Activated CD4-positive, alpha-beta T cell treated with anti-CD3 and anti-CD28 coated beads for 36 hours (primary cell): ENCODE data around the gene MAPK8IP3. TPM values are rescaled to one million over a fixed set of nuclear protein-coding genes. Genes with fewer than 3 reads are reported as not detected.
A peak's percentile ranks its signal among the peaks of the same experiment; 100 is the strongest.

Experiments
- ATAC-seq: fragments of 200-7000 bp; cut with Tn5 transposase; one replicate; pipeline ENCODE4 v1.10.0; 2021; ENCODE audit warnings: mild to moderate bottlenecking, moderate library complexity
- CTCF ChIA-PET: fragments of 350-600 bp; sonication (Branson Sonifier 250); formaldehyde crosslinking; loops from one replicate; lab custom pipeline; 2021; ENCODE audit warnings: antibody characterized with exemption; lab: Charles Lee
- POLR2A ChIA-PET: fragments of 350-600 bp; sonication (Branson Sonifier 250); formaldehyde crosslinking; loops from one replicate; lab custom pipeline; 2021; ENCODE audit warnings: antibody characterized with exemption, inconsistent platforms; lab: Charles Lee
- DNase-seq: peaks from one replicate; pipeline ENCODE4 v3.0.0-alpha.2; 2020
- H3K27ac Mint-ChIP-seq: one replicate; pipeline ENCODE4 v1.8.0; 2021; ENCODE audit warnings: mixed read lengths
- H3K27me3 Mint-ChIP-seq: one replicate; pipeline ENCODE4 v1.8.0; 2021; ENCODE audit warnings: mixed read lengths
- H3K36me3 Mint-ChIP-seq: one replicate; pipeline ENCODE4 v1.8.0; 2021; ENCODE audit warnings: low read depth, mixed read lengths
- H3K4me1 Mint-ChIP-seq: one replicate; pipeline ENCODE4 v1.8.0; 2021; ENCODE audit warnings: mixed read lengths
- H3K4me3 Mint-ChIP-seq: one replicate; pipeline ENCODE4 v1.8.0; 2021; ENCODE audit warnings: mild to moderate bottlenecking, moderate library complexity, mixed read lengths
- H3K9me3 Mint-ChIP-seq: one replicate; pipeline ENCODE4 v1.8.0; 2021; ENCODE audit warnings: low read depth, mixed read lengths
- intact Hi-C, 2 experiments: fragments of 100-400 bp; cut with DNase I in 1 of 2; cut with micrococcal nuclease in 1 of 2; formaldehyde crosslinking; loops; one replicate each; pipeline versions ENCODE4 v1.14.2 to v1.15.1; 2022 to 2024; cut with DNase I, micrococcal nuclease
- total RNA-seq, 2 experiments: library from RNA; stranded (reverse); gene quantifications; one replicate each; pipeline ENCODE4 v1.2.3, GENCODE V29; 2021

Gene MAPK8IP3
- total RNA-seq, 2 experiments from 2014 or later, result 56.7 to 57.6 TPM

GRCh38 chr16:1680361-1680760 lies 25.6 kb upstream of the MAPK8IP3 start:
- ChIA-PET POLR2A (no interaction called here), CTCF (interaction anchor here (1.1 kb wide), 1 partner anchor 25 kb away, joined by 4 read pairs; the partner anchor contains the start of gene MAPK8IP3)
- H3K27me3 Mint-ChIP-seq, result no peaks in the 10 kb centered on the region
- ATAC-seq (no peak), DNase-seq (no peak)
- H3K36me3 Mint-ChIP-seq, result peaks cover 21% of the 10 kb centered on the region
- H3K27ac Mint-ChIP-seq, result no peak overlapping the region
- H3K9me3 Mint-ChIP-seq, result no peaks in the 10 kb centered on the region
- intact Hi-C loops, result no loop called here
- peaks cover 26% of the 10 kb centered on the region for H3K4me1 Mint-ChIP-seq
- peak overlapping the region; percentile 6 for H3K4me3 Mint-ChIP-seq

- peaks cover 26% of the 10 kb centered on the region for H3K4me1 Mint-ChIP-seq
- CTCF ChIA-PET, result interaction anchor here (1.1 kb wide), 1 partner anchor 25 kb away, joined by 4 read pairs; the partner anchor contains the start of gene MAPK8IP3
- peaks cover 26% of the 10 kb centered on the region for H3K36me3 Mint-ChIP-seq
- H3K4me3 Mint-ChIP-seq, result no peak overlapping the region
- ATAC-seq (no peak), DNase-seq (no peak)
- H3K27ac Mint-ChIP-seq, result no peak overlapping the region
- intact Hi-C loops, result no loop called here
- POLR2A ChIA-PET, result no interaction called here
- H3K27me3 Mint-ChIP-seq, result no peaks in the 10 kb centered on the region
- H3K9me3 Mint-ChIP-seq, result no peaks in the 10 kb centered on the region
Measured at GRCh38 chr16:1681032-1681431, 25.0 kb upstream of the MAPK8IP3 start.

GRCh38 chr16:1687427-1688316 lies 18.3 kb upstream of the MAPK8IP3 start:
- no peak for ATAC-seq
- no peak overlapping the region for H3K4me3 Mint-ChIP-seq
- H3K4me1 Mint-ChIP-seq, result peaks cover 10% of the 10 kb centered on the region
- CTCF ChIA-PET, result interaction anchor here (0.7 kb wide), 1 partner anchor 19 kb away, joined by 4 read pairs; the partner anchor contains the start of gene MAPK8IP3
- peaks cover 47% of the 10 kb centered on the region for H3K36me3 Mint-ChIP-seq
- H3K27ac Mint-ChIP-seq, result no peak overlapping the region
- intact Hi-C loops, result no loop called here
- H3K27me3 Mint-ChIP-seq, result no peaks in the 10 kb centered on the region
- no peak for DNase-seq
- no peaks in the 10 kb centered on the region for H3K9me3 Mint-ChIP-seq
- POLR2A ChIA-PET, result interaction anchor here (0.7 kb wide), 1 partner anchor 58 kb away, joined by 3 read pairs; no protein-coding TSS in a partner anchor

DNA sequence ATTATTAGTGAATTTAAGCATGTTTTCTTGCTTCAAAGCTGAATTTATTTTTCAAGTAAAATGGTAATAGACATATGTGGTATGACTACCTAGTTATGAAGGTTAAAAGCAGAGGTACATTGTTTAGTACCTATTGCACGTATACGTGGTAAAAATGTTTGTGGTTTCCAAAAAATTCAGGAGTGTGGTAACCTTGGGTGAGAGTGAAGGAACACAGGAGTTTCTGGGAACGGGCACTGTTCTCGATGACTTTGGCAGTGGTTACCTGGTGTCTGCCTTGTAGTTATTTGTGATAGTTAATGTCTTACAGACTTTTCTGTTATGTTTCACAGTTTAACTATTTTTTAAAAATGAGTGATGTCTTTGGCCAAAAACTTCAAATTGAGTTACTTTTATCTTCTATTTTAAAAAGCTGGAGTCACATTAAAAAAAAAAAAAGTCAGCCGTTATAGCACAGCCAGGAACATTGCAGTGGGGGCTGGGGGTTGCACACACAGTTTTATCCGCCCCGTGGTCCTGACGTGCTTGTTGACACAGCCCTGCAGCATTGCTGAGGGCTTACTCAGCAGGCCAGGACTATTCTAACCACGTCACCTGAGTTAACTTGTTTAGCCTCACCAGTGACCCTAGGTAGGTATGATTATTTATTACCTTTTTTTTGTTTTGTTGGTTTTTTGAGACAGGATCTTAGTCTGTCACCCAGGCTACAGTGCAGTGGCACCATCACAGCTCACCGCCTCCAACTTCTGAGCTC lies 17.0 kb upstream of the MAPK8IP3 start:
- DNase-seq, result no peak
- Mint-ChIP-seq H3K36me3 (peaks cover 53% of the 10 kb centered on the region), H3K9me3 (no peaks in the 10 kb centered on the region), H3K27me3 (no peaks in the 10 kb centered on the region), H3K4me3 (no peak overlapping the region), H3K4me1 (peaks cover 10% of the 10 kb centered on the region), H3K27ac (no peak overlapping the region)
- CTCF ChIA-PET, result no interaction called here
- intact Hi-C loops, result no loop called here
- no peak for ATAC-seq
- POLR2A ChIA-PET, result no interaction called here

GRCh38 chr16:1689853-1690252 lies 16.1 kb upstream of the MAPK8IP3 start:
- ATAC-seq, result no peak
- Mint-ChIP-seq H3K4me1 (peaks cover 10% of the 10 kb centered on the region), H3K4me3 (no peak overlapping the region), H3K27me3 (no peaks in the 10 kb centered on the region), H3K27ac (no peak overlapping the region), H3K9me3 (no peaks in the 10 kb centered on the region), H3K36me3 (peaks cover 60% of the 10 kb centered on the region)
- intact Hi-C loops, result no loop called here
- CTCF ChIA-PET, result no interaction called here
- DNase-seq, result no peak
- POLR2A ChIA-PET, result no interaction called here

DNA sequence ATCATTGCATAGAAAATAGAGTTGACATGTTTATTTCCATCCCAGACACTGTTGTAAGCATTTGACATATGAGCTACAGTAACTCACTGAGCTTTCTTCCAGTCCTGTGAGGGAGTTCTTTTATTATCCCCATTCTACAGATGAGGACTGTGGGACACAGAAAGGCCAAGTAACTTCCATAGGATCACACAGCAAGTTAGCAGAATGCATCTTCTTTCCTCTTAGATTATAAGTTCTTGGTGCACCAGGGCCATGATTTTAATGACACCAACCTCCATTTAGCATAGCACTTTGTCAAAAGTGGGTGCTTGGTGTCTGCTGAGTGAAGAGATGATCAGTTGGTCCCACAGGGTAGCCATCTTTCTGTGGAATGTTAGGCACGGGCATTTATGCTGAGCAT lies 15.2 kb upstream of the MAPK8IP3 start:
- ATAC-seq (no peak), DNase-seq (no peak)
- intact Hi-C loops, result no loop called here
- H3K27me3 Mint-ChIP-seq, result no peaks in the 10 kb centered on the region
- H3K36me3 Mint-ChIP-seq, result peaks cover 59% of the 10 kb centered on the region
- no peaks in the 10 kb centered on the region for H3K9me3 Mint-ChIP-seq
- CTCF ChIA-PET, result no interaction called here
- no peak overlapping the region for H3K27ac Mint-ChIP-seq
- H3K4me1 Mint-ChIP-seq, result peaks cover 10% of the 10 kb centered on the region
- H3K4me3 Mint-ChIP-seq, result no peak overlapping the region
- POLR2A ChIA-PET, result no interaction called here

DNA sequence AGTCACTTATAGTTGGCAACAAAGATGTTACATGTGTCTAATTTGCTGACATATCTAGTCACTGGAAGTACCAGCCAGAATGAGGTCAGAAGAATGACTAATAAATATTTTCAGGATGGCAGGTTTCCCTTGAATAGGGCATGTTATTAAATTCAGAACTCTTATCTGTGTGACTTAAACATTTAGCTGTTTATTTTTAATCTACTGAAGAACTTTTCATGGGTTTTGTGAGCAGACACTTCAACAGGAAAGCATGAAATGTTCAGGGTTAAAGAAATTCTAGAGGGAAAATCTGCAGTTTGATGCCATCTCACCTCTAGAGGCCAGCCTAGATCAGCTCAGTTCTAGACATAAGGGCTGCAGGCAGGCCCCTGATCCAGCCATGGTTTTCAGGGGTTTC lies 14.7 kb upstream of the MAPK8IP3 start:
- POLR2A ChIA-PET, result no interaction called here
- CTCF ChIA-PET, result no interaction called here
- H3K4me1 Mint-ChIP-seq, result peaks cover 10% of the 10 kb centered on the region
- H3K36me3 Mint-ChIP-seq, result peaks cover 61% of the 10 kb centered on the region
- H3K27me3 Mint-ChIP-seq, result no peaks in the 10 kb centered on the region
- H3K27ac Mint-ChIP-seq, result no peak overlapping the region
- H3K9me3 Mint-ChIP-seq, result no peaks in the 10 kb centered on the region
- H3K4me3 Mint-ChIP-seq, result no peak overlapping the region
- intact Hi-C loops, result no loop called here
- no peak for DNase-seq
- no peak for ATAC-seq

DNA sequence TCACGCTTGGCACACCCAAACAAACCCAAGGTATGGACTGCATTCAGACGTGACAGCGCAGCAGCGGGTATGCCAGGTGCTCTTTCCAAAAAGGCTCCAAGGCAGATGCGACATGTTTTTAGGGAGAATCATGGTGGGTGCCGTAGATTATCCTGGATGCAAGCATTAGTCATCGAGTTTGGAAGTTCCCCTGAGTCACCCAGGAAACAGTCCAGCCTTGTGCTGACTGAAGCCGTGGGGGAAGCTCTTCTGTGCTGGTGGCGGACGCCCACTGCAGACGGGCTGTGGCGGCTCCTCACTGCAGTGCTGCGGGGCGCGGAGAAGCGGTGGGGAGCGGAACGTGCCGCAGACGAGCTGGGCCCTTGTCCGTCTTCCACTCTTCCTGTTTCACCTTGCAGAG lies 14.0 kb upstream of the MAPK8IP3 start:
- H3K27me3 Mint-ChIP-seq, result no peaks in the 10 kb centered on the region
- no peak for ATAC-seq
- H3K4me1 Mint-ChIP-seq, result peaks cover 8% of the 10 kb centered on the region
- no peak for DNase-seq
- H3K27ac Mint-ChIP-seq, result no peak overlapping the region
- intact Hi-C loops, result no loop called here
- no peaks in the 10 kb centered on the region for H3K9me3 Mint-ChIP-seq
- no peak overlapping the region for H3K4me3 Mint-ChIP-seq
- peaks cover 64% of the 10 kb centered on the region for H3K36me3 Mint-ChIP-seq
- ChIA-PET CTCF (no interaction called here), POLR2A (no interaction called here)

DNA sequence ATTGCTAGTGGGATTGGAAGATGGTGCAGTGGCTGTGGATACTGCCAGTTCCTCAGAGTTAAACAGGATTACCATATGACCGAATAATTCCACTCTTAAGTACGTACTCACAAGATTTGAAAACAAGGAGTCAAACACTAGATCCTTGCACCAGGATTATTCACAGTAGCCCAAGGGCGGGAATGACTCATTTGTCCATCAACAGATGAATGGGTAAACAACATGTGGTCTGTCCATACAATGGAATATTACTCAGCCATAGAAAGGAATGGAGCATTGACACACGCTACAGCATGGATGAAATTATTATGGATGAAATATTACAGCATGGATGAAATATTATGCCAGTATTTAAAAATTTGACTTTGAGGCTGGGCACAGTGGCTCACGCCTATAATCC lies 9.1 kb upstream of the MAPK8IP3 start:
- Mint-ChIP-seq H3K4me3 (no peak overlapping the region), H3K4me1 (no peaks in the 10 kb centered on the region), H3K27ac (no peak overlapping the region), H3K27me3 (no peaks in the 10 kb centered on the region), H3K36me3 (peaks cover 70% of the 10 kb centered on the region), H3K9me3 (no peaks in the 10 kb centered on the region)
- ChIA-PET POLR2A (no interaction called here), CTCF (no interaction called here)
- DNase-seq (no peak), ATAC-seq (no peak)
- intact Hi-C loops, result no loop called here

- Mint-ChIP-seq H3K36me3 (peaks cover 60% of the 10 kb centered on the region), H3K4me1 (no peaks in the 10 kb centered on the region), H3K27me3 (no peaks in the 10 kb centered on the region), H3K4me3 (no peak overlapping the region), H3K27ac (no peak overlapping the region), H3K9me3 (no peaks in the 10 kb centered on the region)
- POLR2A ChIA-PET, result no interaction called here
- ATAC-seq (no peak), DNase-seq (no peak)
- CTCF ChIA-PET, result no interaction called here
- intact Hi-C loops, result no loop called here
Measured at GRCh38 chr16:1698680-1699079, 7.3 kb upstream of the MAPK8IP3 start.

DNA sequence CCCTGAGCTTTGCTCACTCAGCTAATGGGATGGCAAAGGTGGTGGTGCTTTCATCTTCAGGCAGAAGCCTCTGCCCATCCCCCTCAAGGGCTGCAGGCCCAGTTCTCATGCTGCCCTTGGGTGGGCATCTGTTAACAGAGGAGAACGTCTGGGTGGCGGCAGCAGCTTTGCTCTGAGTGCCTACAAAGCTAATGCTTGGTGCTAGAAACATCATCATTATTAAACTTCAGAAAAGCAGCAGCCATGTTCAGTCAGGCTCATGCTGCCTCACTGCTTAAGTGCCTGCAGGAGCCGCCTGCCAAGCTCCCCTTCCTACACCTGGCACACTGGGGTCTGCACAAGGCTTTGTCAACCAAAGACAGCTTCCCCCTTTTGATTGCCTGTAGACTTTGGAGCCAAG lies 5.7 kb upstream of the MAPK8IP3 start:
- no peaks in the 10 kb centered on the region for H3K27me3 Mint-ChIP-seq
- H3K27ac Mint-ChIP-seq, result no peak overlapping the region
- no peaks in the 10 kb centered on the region for H3K9me3 Mint-ChIP-seq
- H3K4me3 Mint-ChIP-seq, result no peak overlapping the region
- no peak for ATAC-seq
- H3K4me1 Mint-ChIP-seq, result peaks cover 7% of the 10 kb centered on the region
- ChIA-PET CTCF (interaction anchor here (0.6 kb wide), 1 partner anchor 26 kb away, joined by 3 read pairs; no protein-coding TSS in a partner anchor), POLR2A (no interaction called here)
- peaks cover 49% of the 10 kb centered on the region for H3K36me3 Mint-ChIP-seq
- intact Hi-C loops, result no loop called here
- no peak for DNase-seq
